HepG2 (cell line): ENCODE results near the gene FRMD4A. TPM values are rescaled to one million over a fixed set of nuclear protein-coding genes. Genes with fewer than 3 reads are reported as not detected.

Experiments used
- ATRX ChIP-seq: sonication (generic); formaldehyde crosslinking; IDR thresholded peaks from 2 replicates; pipeline ENCODE4 v1.4.0; 2020; ENCODE audit warnings: missing genetic modification reagents, borderline replicate concordance
- FUBP1 ChIP-seq: sonication (generic); formaldehyde crosslinking; IDR thresholded peaks from 2 replicates; pipeline ENCODE4 v1.5.1; 2020; ENCODE audit warnings: missing genetic modification reagents, mild to moderate bottlenecking, borderline replicate concordance
- HES4 ChIP-seq: sonication (generic); formaldehyde crosslinking; IDR thresholded peaks from 2 replicates; pipeline ENCODE4 v1.9.0; 2021; ENCODE audit warnings: mild to moderate bottlenecking, missing genetic modification reagents, borderline replicate concordance
- KMT2A ChIP-seq: sonication (generic); formaldehyde crosslinking; IDR thresholded peaks from 2 replicates; pipeline ENCODE4 v1.4.0; 2020; ENCODE audit warnings: missing genetic modification reagents
- NAIF1 ChIP-seq: sonication (generic); formaldehyde crosslinking; IDR thresholded peaks from 2 replicates; pipeline ENCODE4 v1.5.0; 2020; ENCODE audit warnings: mild to moderate bottlenecking, missing genetic modification reagents, borderline replicate concordance
- NCOR1 ChIP-seq: fragments of 200-600 bp; sonication (generic); IDR thresholded peaks from 2 replicates; pipeline ENCODE4 v1.7.0; 2017; ENCODE audit warnings: antibody characterized with exemption, low read length, borderline replicate concordance
- RAD51 ChIP-seq: fragments of 450-650 bp; IDR thresholded peaks from 2 replicates; pipeline ENCODE4 v1.6.1; 2016; ENCODE audit warnings: borderline replicate concordance
- SIN3B ChIP-seq: fragments of 150-350 bp; IDR thresholded peaks from 2 replicates; pipeline ENCODE4 v1.6.1; 2014; ENCODE audit warnings: low read length
- ZNF670 ChIP-seq: sonication (generic); formaldehyde crosslinking; IDR thresholded peaks from 2 replicates; pipeline ENCODE4 v1.8.0; 2022; ENCODE audit warnings: mild to moderate bottlenecking, missing genetic modification reagents, borderline replicate concordance
- ZNF7 ChIP-seq: IDR thresholded peaks from 2 replicates; pipeline ENCODE4 v1.6.1; 2016; ENCODE audit warnings: missing biosample characterization, missing genetic modification reagents
- ZNF850 ChIP-seq: sonication (generic); formaldehyde crosslinking; conservative IDR thresholded peaks from 2 replicates; pipeline ENCODE4 v1.9.0; 2021; ENCODE audit warnings: mild to moderate bottlenecking, missing genetic modification reagents
- polyA plus RNA-seq, 8 experiments: library from polyadenylated mRNA; depleted of rRNA in 3 of 8; stranded (reverse) in 7 of 8; unstranded in 1 of 8; fragments of >200 nt; fragmentation: Illumina TruSeq in 4 of 8; extraction: Trizol in 4 of 8; gene quantifications; 2 replicates each; pipeline versions ENCODE4 v1.2.1 to v1.2.3, GENCODE V29; 2011 to 2016; ENCODE audit warnings: low read depth in 4 of 8, missing spikeins in 1 of 8, mixed read lengths in 1 of 8; ENCODE audit not compliant: insufficient read depth in 1 of 8
- total RNA-seq, 5 experiments: library from RNA; depleted of rRNA; stranded (reverse); fragments of >200 nt; fragmentation: Illumina TruSeq; extraction: Trizol; gene quantifications; 2 replicates each; pipeline ENCODE4 v1.2.3, GENCODE V29; 2016; ENCODE audit warnings: low read depth in 1 of 5
- TF ChIP-seq, protein P1 (sequence below): sonication (generic); formaldehyde crosslinking; IDR thresholded peaks from 2 replicates; pipeline ENCODE4 v1.4.0; 2020; ENCODE audit warnings: missing genetic modification reagents
- TF ChIP-seq, protein P2 (sequence below): fragments of 450-650 bp; IDR thresholded peaks from 2 replicates; pipeline ENCODE4 v1.6.1; 2017; ENCODE audit warnings: mild to moderate bottlenecking
- TF ChIP-seq, protein P3 (sequence below): sonication (generic); formaldehyde crosslinking; IDR thresholded peaks from 2 replicates; pipeline ENCODE4 v1.5.0; 2020; ENCODE audit warnings: mild to moderate bottlenecking, missing genetic modification reagents

Gene FRMD4A
- total and polyA plus RNA-seq, 2 of the 13 experiments (the other 11 are each of a cell fraction or from before 2014, with no cell fraction given): 0.09 to 0.26 TPM

GRCh38 chr10:14141283-14141682 lies 189.4 kb downstream of the FRMD4A start (continued):
- TF ChIP-seq FUBP1 (CRISPR knock-in tag) (no peak), ZNF850 (CRISPR knock-in tag) (no peak), NAIF1 (CRISPR knock-in tag) (no peak), KMT2A (CRISPR knock-in tag) (no peak), SIN3B (no peak), HES4 (CRISPR knock-in tag) (no peak), ZNF670 (CRISPR knock-in tag) (no peak), ATRX (CRISPR knock-in tag) (no peak), NCOR1 (no peak), RAD51 (no peak), ZNF7 (CRISPR knock-in tag) (no peak)
- TF ChIP-seq, protein P1, sequence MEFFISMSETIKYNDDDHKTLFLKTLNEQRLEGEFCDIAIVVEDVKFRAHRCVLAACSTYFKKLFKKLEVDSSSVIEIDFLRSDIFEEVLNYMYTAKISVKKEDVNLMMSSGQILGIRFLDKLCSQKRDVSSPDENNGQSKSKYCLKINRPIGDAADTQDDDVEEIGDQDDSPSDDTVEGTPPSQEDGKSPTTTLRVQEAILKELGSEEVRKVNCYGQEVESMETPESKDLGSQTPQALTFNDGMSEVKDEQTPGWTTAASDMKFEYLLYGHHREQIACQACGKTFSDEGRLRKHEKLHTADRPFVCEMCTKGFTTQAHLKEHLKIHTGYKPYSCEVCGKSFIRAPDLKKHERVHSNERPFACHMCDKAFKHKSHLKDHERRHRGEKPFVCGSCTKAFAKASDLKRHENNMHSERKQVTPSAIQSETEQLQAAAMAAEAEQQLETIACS (CRISPR knock-in tag): no peak
- TF ChIP-seq, protein P2, sequence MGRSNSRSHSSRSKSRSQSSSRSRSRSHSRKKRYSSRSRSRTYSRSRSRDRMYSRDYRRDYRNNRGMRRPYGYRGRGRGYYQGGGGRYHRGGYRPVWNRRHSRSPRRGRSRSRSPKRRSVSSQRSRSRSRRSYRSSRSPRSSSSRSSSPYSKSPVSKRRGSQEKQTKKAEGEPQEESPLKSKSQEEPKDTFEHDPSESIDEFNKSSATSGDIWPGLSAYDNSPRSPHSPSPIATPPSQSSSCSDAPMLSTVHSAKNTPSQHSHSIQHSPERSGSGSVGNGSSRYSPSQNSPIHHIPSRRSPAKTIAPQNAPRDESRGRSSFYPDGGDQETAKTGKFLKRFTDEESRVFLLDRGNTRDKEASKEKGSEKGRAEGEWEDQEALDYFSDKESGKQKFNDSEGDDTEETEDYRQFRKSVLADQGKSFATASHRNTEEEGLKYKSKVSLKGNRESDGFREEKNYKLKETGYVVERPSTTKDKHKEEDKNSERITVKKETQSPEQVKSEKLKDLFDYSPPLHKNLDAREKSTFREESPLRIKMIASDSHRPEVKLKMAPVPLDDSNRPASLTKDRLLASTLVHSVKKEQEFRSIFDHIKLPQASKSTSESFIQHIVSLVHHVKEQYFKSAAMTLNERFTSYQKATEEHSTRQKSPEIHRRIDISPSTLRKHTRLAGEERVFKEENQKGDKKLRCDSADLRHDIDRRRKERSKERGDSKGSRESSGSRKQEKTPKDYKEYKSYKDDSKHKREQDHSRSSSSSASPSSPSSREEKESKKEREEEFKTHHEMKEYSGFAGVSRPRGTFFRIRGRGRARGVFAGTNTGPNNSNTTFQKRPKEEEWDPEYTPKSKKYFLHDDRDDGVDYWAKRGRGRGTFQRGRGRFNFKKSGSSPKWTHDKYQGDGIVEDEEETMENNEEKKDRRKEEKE: no peak
- TF ChIP-seq, protein P3, sequence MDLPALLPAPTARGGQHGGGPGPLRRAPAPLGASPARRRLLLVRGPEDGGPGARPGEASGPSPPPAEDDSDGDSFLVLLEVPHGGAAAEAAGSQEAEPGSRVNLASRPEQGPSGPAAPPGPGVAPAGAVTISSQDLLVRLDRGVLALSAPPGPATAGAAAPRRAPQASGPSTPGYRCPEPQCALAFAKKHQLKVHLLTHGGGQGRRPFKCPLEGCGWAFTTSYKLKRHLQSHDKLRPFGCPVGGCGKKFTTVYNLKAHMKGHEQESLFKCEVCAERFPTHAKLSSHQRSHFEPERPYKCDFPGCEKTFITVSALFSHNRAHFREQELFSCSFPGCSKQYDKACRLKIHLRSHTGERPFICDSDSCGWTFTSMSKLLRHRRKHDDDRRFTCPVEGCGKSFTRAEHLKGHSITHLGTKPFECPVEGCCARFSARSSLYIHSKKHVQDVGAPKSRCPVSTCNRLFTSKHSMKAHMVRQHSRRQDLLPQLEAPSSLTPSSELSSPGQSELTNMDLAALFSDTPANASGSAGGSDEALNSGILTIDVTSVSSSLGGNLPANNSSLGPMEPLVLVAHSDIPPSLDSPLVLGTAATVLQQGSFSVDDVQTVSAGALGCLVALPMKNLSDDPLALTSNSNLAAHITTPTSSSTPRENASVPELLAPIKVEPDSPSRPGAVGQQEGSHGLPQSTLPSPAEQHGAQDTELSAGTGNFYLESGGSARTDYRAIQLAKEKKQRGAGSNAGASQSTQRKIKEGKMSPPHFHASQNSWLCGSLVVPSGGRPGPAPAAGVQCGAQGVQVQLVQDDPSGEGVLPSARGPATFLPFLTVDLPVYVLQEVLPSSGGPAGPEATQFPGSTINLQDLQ (CRISPR knock-in tag): no peak
